COR-L47 (cell line): ENCODE data around the gene PON2.
"Not testable (repeated sequence)": the region's sequence is repeated elsewhere in the genome, so short reads cannot be mapped to it uniquely, and the experiment has no call there.

ENCODE experiments used
- DNase-seq: peaks from one replicate; lab custom pipeline; 2025; lab: John Stamatoyannopoulos, UW

The PON2 gene

GRCh38 chr7:95405208-95405607 is 29.6 kb downstream of the PON2 start:
- no peak for DNase-seq

GRCh38 chr7:95404316-95404865 is 30.4 kb downstream of the PON2 start:
- DNase-seq: peak; percentile 23

- no peak for DNase-seq
These were observed 36.5 kb downstream of the PON2 start for GRCh38 chr7:95398155-95398940.

- DNase-seq: no peak
These were observed 37.4 kb downstream of the PON2 start for GRCh38 chr7:95397381-95397780.

- DNase-seq: peak; percentile 59
These were observed 38.4 kb downstream of the PON2 start, which contains the start of gene PON3 for GRCh38 chr7:95396136-95397032. Gene PON3, minus strand, starts transcription at chr7:95396375. Its CDS starts 25 bp downstream, at chr7:95396350.

GRCh38 chr7:95395755-95396135 is 39.1 kb downstream of the PON2 start:
- no peak for DNase-seq

- no peak for DNase-seq
These were observed 40.5 kb downstream of the PON2 start for GRCh38 chr7:95394370-95394769.

GRCh38 chr7:95391761-95392160 is 43.1 kb downstream of the PON2 start:
- DNase-seq: no peak

- no peak for DNase-seq
These were observed 45.3 kb downstream of the PON2 start for GRCh38 chr7:95389516-95389915.

GRCh38 chr7:95379457-95379856 is 55.4 kb downstream of the PON2 start:
- DNase-seq: not testable (repeated sequence)

- DNase-seq: no peak
These were observed 58.0 kb downstream of the PON2 start for GRCh38 chr7:95376632-95377400.

- no peak for DNase-seq
These were observed 59.1 kb downstream of the PON2 start for GRCh38 chr7:95375591-95376257.

GRCh38 chr7:95373323-95373722 is 61.5 kb downstream of the PON2 start:
- DNase-seq: no peak

- DNase-seq: no peak
These were observed 66.6 kb downstream of the PON2 start for GRCh38 chr7:95368235-95368634.

GRCh38 chr7:95367606-95368005 is 67.2 kb downstream of the PON2 start:
- no peak for DNase-seq

- DNase-seq: no peak
These were observed 69.7 kb downstream of the PON2 start for GRCh38 chr7:95365151-95365550.

GRCh38 chr7:95357623-95358022 is 77.2 kb downstream of the PON2 start:
- no peak for DNase-seq
